Mucosa of stomach (tissue), 1 donor: ENCODE results near the gene TEX19.

Source experiments
- H3K27me3 ChIP-seq: one replicate; pipeline ENCODE4 v1.7.0; 2013; ENCODE audit warnings: mild to moderate bottlenecking, low read length; ENCODE audit not compliant: control insufficient read depth, insufficient read depth
- H3K36me3 ChIP-seq: one replicate; pipeline ENCODE4 v1.7.0; 2013; ENCODE audit warnings: low read length; ENCODE audit not compliant: control insufficient read depth, insufficient read depth
- H3K4me1 ChIP-seq: one replicate; pipeline ENCODE4 v1.7.0; 2013; ENCODE audit warnings: mild to moderate bottlenecking, low read length; ENCODE audit not compliant: control insufficient read depth, insufficient read depth
- H3K4me3 ChIP-seq: one replicate; pipeline ENCODE4 v1.7.0; 2013; ENCODE audit warnings: low read length
- H3K9ac ChIP-seq: one replicate; pipeline ENCODE4 v1.7.0; 2013; ENCODE audit warnings: mild to moderate bottlenecking, low read length, moderate library complexity
- H3K9me3 ChIP-seq: one replicate; pipeline ENCODE4 v1.7.0; 2013; ENCODE audit warnings: mild to moderate bottlenecking, low read length, moderate library complexity; ENCODE audit not compliant: control insufficient read depth
- donor health status: Pancreatic carcinoma.

Gene TEX19

GRCh38 chr17:82324566-82325285 lies 34.3 kb upstream of the TEX19 start:
- no peaks in the 10 kb centered on the region for H3K9me3 ChIP-seq
- H3K9ac ChIP-seq = peak overlapping the region; percentile 50
- H3K4me1 ChIP-seq = peaks cover 61% of the 10 kb centered on the region
- H3K4me3 ChIP-seq = no peak overlapping the region
- no peaks in the 10 kb centered on the region for H3K27me3 ChIP-seq
- H3K36me3 ChIP-seq = no peaks in the 10 kb centered on the region

- H3K27me3 ChIP-seq = no peaks in the 10 kb centered on the region
- peaks cover 64% of the 10 kb centered on the region for H3K4me1 ChIP-seq
- peak overlapping the region; percentile 50 for H3K9ac ChIP-seq
These were observed 33.5 kb upstream of the TEX19 start for GRCh38 chr17:82325286-82326180.

GRCh38 chr17:82327289-82327688 lies 31.8 kb upstream of the TEX19 start:
- Histone ChIP-seq H3K4me1 (peaks cover 69% of the 10 kb centered on the region), H3K9ac (no peak overlapping the region), H3K27me3 (peaks cover 2% of the 10 kb centered on the region), H3K4me3 (no peak overlapping the region), H3K36me3 (no peaks in the 10 kb centered on the region), H3K9me3 (no peaks in the 10 kb centered on the region)

More at GRCh38 chr17:82325286-82326180, 33.5 kb upstream of the TEX19 start:
- H3K9me3 ChIP-seq = no peaks in the 10 kb centered on the region
- H3K36me3 ChIP-seq = no peaks in the 10 kb centered on the region
- H3K4me3 ChIP-seq = peak overlapping the region; percentile 8

- Histone ChIP-seq H3K4me1 (peaks cover 73% of the 10 kb centered on the region), H3K9ac (no peak overlapping the region), H3K36me3 (no peaks in the 10 kb centered on the region)
These were observed 31.3 kb upstream of the TEX19 start for GRCh38 chr17:82327757-82328140.

GRCh38 chr17:82328141-82328993 lies 30.7 kb upstream of the TEX19 start:
- peak overlapping the region; percentile 33 for H3K9ac ChIP-seq
- peaks cover 73% of the 10 kb centered on the region for H3K4me1 ChIP-seq
- H3K4me3 ChIP-seq = no peak overlapping the region
- H3K27me3 ChIP-seq = peaks cover 2% of the 10 kb centered on the region
- H3K9me3 ChIP-seq = no peaks in the 10 kb centered on the region
- no peaks in the 10 kb centered on the region for H3K36me3 ChIP-seq

More at GRCh38 chr17:82327757-82328140, 31.3 kb upstream of the TEX19 start:
- no peak overlapping the region for H3K4me3 ChIP-seq
- H3K9me3 ChIP-seq = no peaks in the 10 kb centered on the region
- peaks cover 2% of the 10 kb centered on the region for H3K27me3 ChIP-seq

GRCh38 chr17:82328994-82329507 lies 30.0 kb upstream of the TEX19 start:
- no peaks in the 10 kb centered on the region for H3K9me3 ChIP-seq
- peak overlapping the region; percentile 25 for H3K9ac ChIP-seq
- peaks cover 70% of the 10 kb centered on the region for H3K4me1 ChIP-seq
- H3K36me3 ChIP-seq = no peaks in the 10 kb centered on the region
- H3K4me3 ChIP-seq = no peak overlapping the region
- H3K27me3 ChIP-seq = peaks cover 2% of the 10 kb centered on the region

- peaks cover 2% of the 10 kb centered on the region for H3K27me3 ChIP-seq
- peaks cover 70% of the 10 kb centered on the region for H3K4me1 ChIP-seq
- H3K4me3 ChIP-seq = no peak overlapping the region
- peak overlapping the region; percentile 25 for H3K9ac ChIP-seq
- H3K36me3 ChIP-seq = no peaks in the 10 kb centered on the region
- H3K9me3 ChIP-seq = no peaks in the 10 kb centered on the region
These were observed 29.2 kb upstream of the TEX19 start for GRCh38 chr17:82329683-82330321.

- peaks cover 69% of the 10 kb centered on the region for H3K4me1 ChIP-seq
- no peaks in the 10 kb centered on the region for H3K36me3 ChIP-seq
- peaks cover 2% of the 10 kb centered on the region for H3K27me3 ChIP-seq
- no peaks in the 10 kb centered on the region for H3K9me3 ChIP-seq
- H3K4me3 ChIP-seq = no peak overlapping the region
- H3K9ac ChIP-seq = no peak overlapping the region
These were observed 28.5 kb upstream of the TEX19 start for GRCh38 chr17:82330322-82331239.

GRCh38 chr17:82331345-82331939 lies 27.6 kb upstream of the TEX19 start:
- Histone ChIP-seq H3K4me1 (peaks cover 65% of the 10 kb centered on the region), H3K4me3 (no peak overlapping the region), H3K27me3 (peaks cover 2% of the 10 kb centered on the region)

GRCh38 chr17:82332669-82333278 lies 26.3 kb upstream of the TEX19 start:
- no peaks in the 10 kb centered on the region for H3K36me3 ChIP-seq
- H3K27me3 ChIP-seq = peaks cover 2% of the 10 kb centered on the region
- peak overlapping the region; percentile 22 for H3K4me3 ChIP-seq
- no peaks in the 10 kb centered on the region for H3K9me3 ChIP-seq
- peaks cover 61% of the 10 kb centered on the region for H3K4me1 ChIP-seq
- H3K9ac ChIP-seq = peak overlapping the region; percentile 59

More at GRCh38 chr17:82331345-82331939, 27.6 kb upstream of the TEX19 start:
- H3K9me3 ChIP-seq = no peaks in the 10 kb centered on the region
- H3K9ac ChIP-seq = no peak overlapping the region
- no peaks in the 10 kb centered on the region for H3K36me3 ChIP-seq
